HG03565 (cell line): Measurements from ENCODE around the gene EEPD1.
"Not testable (repeated sequence)": the region's sequence is repeated elsewhere in the genome, so short reads cannot be mapped to it uniquely, and the experiment has no call there.

Experiments
- ATAC-seq: cut with Tn5 transposase; IDR thresholded peaks from one replicate; pipeline ENCODE4 v1.9.1; 2021; ENCODE audit warnings: mild to moderate bottlenecking, moderate library complexity; ENCODE audit not compliant: unreplicated experiment

EEPD1 gene

GRCh38 chr7:36128448-36129047 is 24.5 kb upstream of the EEPD1 start:
- ATAC-seq: no peak

DNA sequence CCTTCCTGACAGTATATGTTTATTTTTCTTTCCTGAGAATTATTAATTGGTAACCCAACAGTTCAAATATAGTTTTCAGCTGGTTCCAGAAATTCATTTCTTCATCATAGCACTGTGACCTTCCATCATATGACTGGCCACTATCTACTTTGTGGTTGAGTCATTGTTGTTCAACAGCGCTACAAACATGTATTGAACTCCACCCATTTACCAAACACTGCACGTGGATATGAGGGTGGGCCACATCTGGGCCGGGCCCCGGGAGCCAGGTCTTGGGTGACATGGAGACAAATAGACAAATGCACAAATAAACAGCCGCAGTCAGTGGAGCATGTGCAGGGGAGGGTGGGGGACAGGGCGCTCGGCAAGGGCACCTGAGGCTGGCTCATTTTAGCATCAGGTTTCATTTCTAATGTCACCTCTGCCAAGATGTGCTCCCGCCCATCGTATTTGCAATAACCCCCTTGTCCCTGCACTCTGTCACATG is 24.0 kb upstream of the EEPD1 start:
- no peak for ATAC-seq

DNA sequence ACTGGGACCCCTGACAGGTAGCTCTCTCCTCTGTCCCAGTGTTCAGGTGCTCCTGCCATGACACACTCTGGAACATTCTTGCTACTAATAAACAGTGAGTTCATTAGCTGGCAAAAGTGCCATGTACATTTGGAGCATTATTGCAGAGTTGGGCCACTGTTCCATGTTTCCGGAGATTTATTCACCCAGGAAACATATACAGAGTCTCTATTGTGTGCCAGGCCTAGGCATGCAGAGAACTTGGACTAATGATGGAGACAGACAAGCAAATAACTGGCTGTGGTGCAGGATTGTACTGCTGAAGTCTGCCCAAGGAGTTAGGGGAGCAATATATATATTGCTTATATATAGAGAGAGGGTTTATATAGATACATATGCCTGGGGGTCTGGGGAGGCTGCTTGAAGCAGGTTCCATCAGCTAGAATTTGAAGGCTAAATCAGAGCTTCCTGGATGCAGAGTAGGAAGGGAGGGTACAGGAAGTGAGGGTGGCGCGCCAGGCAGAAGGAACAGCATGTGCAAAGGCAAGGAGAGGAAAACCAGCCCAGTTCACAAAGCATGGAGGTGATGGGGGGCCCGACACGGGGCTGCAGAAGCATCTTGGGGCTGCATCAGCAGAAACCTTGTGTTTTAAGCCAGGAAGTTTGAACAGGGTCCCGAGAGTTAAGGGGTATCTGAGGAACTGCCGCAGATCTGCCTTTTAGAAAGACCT is 22.7 kb upstream of the EEPD1 start:
- no peak for ATAC-seq

DNA sequence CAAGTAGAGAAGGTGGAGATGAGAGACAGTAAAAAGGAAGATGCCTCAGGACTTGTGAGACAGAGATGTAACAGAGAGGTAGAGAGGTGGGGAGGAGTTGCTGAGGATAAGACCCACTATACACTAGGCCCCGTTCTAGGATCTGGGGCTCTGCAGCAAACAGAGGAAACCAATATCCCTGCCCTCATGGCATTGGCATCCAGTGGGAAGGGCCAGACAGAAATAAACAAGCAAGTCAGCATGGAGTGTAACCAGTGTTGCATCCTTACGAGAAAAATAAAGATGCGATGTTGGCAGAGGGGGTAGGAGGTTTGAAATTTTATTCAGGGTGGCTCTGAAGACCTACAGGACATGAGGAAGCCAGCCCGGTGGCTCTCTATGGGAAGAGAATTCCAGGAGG is 22.0 kb upstream of the EEPD1 start:
- no peak for ATAC-seq

- no peak for ATAC-seq
Observed at GRCh38 chr7:36131499-36131898, 21.6 kb upstream of the EEPD1 start.

GRCh38 chr7:36132012-36132411 is 21.0 kb upstream of the EEPD1 start:
- no peak for ATAC-seq

GRCh38 chr7:36135700-36136099 is 17.4 kb upstream of the EEPD1 start:
- ATAC-seq: no peak

GRCh38 chr7:36137258-36137657 is 15.8 kb upstream of the EEPD1 start:
- ATAC-seq: no peak

DNA sequence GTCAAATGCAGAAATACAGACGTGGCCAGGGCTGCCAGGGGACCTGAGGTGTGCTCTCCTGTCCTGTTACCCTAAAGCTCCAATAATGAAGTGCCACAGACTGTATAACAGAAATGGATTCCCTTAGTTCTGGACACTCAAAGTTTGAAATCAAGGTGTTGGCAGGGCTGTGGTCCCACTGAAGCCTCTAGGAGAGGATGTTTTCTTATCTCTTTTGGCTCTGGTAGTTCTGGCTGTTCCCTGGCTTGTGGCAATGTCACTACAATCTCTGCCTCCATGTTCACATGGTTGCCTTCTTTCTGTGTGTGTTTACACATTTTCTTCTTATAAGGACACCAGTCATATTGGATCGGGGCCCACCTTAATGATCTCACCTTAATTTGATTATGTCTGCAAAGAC is 15.3 kb upstream of the EEPD1 start:
- no peak for ATAC-seq

- no peak for ATAC-seq
Observed at GRCh38 chr7:36138209-36138608, 14.8 kb upstream of the EEPD1 start.

- ATAC-seq: no peak
Observed at GRCh38 chr7:36141351-36141750, 11.7 kb upstream of the EEPD1 start.

- no peak for ATAC-seq
Observed at GRCh38 chr7:36141850-36142249, 11.2 kb upstream of the EEPD1 start.

DNA sequence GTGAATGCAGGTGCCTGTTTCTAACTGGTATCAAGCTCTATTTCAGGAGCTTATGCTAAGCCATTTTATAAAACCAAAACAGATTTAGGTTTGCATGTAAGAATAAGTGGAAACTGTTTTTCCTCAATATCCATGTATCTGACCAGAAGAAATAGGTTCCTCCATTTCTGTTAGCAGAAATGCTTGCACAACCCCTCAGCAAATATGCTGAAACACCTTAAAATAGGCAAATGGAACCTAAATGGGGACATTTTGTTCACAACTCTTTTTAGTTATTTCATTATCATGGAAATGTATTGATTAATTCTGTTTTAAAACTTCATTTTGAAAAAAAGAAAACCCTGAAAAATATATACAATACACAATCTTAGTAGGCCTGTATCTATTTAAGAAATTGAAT is 8.9 kb upstream of the EEPD1 start:
- no peak for ATAC-seq

DNA sequence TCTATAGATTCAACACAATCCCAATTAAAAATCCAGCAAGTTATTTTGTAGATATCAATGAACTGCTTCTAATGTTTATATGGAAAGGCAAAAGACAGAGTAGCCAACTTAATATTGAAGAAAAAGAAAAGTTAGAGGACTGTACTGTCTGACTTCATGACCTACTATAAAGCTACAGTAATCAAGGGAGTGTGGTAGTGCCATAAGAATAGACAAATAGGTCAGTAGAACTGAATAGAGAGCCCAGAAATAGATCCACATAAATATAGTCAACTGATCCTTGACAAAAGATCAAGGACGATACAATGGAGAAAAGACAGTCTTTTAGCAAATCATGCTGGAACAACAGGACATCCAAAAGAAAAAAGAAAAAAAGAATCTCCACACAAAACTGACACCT is 7.4 kb upstream of the EEPD1 start:
- ATAC-seq: no peak

DNA sequence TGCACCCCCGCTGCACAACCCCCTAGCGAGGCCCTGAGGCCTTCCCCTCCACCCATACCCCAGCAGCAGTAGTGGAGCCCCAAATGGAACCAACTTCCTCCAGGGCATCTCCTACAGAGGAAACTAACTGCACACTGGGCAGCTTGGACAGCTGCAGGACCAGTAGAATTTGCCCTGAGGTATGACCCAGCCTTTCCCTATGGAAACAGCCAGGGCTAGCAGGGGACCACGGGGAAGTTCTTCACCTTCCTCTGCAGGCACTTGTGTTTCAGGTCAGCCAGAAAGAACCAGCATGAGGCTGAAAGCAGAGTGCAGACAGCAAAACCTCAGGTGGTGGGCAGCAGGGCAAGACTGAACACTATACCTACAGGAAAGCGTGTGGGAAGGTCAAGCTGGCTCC is 5.7 kb upstream of the EEPD1 start:
- no peak for ATAC-seq

- ATAC-seq: no peak
Observed at GRCh38 chr7:36148422-36149065, 4.5 kb upstream of the EEPD1 start.

GRCh38 chr7:36149240-36149639 is 3.8 kb upstream of the EEPD1 start:
- not testable (repeated sequence) for ATAC-seq

GRCh38 chr7:36149694-36150452 is 3.2 kb upstream of the EEPD1 start:
- no peak for ATAC-seq

DNA sequence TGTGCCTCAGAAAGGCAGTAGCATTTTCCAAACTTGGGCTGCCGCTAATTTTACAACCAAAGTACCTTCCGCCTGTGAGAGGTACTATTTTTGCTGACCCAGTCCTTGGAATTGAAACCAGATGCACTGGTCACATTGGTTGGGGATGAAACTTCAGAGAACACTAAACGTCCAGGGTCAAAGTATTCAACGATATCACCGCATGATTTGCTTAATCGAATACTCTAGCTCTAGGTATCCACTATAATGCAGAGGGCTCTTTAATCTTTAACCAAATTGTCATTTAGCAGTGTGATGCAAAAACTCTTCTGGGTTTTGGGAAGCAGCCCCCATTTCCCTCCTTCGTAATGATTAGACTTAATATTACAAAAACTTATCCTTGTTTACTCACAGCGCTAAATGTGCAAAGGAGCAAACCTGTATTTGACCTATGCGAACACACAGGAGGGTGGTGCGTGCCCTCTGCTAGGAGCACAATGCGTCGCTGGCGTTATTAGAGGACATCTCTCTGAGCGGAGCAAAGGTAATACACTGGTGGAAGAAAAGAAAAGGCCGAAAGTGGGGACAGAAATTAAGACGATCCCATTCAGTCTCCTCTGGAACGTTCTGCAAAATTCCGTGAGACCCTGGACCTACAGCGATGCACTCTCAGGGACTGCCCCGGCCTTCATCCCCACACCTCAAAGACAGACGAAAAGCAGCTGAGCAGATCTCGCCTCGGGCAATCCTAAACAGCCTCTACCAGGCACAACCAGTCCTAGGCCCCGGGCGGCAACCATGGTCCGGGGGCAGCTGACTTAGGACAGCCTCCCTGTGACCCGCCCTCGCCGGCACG is 916 bp upstream of the EEPD1 start:
- no peak for ATAC-seq

- ATAC-seq: peak; percentile 1
Observed at GRCh38 chr7:36153571-36154097, 580 bp downstream of the EEPD1 start.
